ENCODE data around the gene SLC25A21.

Gene SLC25A21

GRCh38 chr14:36857136-36857535 lies 315.3 kb downstream of the SLC25A21 start:
- DNase-seq, result no peak

DNA sequence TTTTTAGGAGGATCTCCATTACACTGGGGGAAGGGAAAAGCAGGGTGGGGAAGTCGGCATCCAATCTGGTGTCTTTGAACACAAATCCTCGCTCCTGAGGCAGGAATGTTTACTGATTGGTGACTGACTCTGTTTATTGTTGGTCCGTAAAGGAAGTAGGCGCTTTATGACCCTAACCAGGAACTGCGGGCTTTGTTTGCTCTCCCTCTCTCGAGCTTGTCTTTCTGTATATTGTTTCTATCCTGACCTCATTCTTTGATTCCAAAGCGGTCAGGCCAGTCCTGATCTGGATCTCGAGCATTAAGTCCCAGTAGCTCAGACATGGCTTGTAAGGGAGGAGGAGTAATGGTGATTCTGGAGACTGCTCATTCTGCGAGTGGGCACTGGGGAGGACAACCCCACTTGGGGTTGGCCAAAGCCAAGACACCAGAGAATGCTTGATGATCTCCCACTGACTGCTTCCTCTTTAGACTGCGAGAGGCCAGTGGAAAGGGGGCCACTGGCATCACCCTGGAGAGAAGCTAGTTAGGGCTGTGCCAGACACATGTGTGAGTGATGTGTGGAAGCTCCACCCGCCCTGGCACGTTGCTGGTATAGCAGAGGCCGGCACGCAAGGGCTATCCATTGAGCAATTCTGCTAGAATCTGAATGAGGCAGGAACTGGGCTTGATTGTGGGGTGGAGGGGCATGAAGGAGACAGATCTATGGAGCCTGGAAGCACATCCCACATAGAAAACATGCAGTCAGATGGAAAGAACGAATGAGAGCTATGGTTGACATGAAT lies 316.1 kb downstream of the SLC25A21 start:
- no peak for DNase-seq

- no peak for DNase-seq
Observed at GRCh38 chr14:36855396-36855795, 317.0 kb downstream of the SLC25A21 start.

DNA sequence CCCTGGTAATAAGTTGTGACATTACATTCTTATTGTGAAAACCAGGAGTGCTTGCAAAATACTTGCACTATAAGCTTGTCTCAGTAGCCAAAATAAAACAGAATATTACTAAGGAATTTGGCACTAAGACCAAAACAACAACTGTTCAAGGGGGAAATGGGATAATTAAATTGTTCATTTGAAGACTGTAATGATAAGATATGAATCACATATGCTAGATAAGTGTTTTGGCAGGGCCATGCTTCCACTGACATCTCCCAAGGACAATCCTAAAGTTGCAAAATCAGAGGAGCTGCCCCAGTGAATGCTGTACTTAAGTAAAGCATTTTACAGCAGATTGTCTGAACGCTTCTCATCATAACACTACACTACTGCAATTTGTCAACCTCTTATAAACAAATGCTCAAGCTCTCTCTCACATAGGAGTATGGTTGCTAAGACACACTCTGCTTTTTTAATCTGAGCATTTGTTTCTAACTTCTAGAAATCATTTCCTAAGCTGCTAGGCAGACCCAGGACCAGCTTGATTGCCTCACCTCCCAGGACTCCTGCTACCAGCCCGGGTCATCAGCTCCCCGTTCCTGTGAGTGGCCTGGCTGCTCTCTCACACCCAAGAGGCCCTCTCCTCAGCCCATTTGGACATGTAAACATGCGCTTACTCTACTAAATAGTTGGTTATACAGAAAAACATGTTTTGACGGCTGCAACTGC lies 319.3 kb downstream of the SLC25A21 start:
- no peak for DNase-seq

DNA sequence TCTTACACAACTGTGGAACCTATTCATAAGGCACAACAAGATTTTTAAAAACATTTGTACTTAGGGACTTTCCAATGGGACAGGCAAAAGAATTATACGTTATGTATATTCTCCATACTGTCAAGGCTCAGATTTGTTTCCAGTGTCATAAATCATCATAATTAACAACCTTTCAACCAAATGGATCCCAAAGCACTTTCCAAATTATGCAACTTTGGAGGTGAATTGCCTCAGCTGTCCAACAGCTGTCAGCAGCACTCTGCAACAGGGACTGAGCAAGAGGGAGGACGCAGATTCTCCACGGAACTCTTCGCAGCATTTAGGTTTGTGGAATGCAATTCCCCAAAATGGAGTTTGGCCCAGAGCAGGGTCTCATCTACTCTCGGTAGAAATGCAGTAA lies 324.2 kb downstream of the SLC25A21 start:
- no peak for DNase-seq

GRCh38 chr14:36847366-36847765 lies 325.0 kb downstream of the SLC25A21 start:
- DNase-seq, result no peak

DNA sequence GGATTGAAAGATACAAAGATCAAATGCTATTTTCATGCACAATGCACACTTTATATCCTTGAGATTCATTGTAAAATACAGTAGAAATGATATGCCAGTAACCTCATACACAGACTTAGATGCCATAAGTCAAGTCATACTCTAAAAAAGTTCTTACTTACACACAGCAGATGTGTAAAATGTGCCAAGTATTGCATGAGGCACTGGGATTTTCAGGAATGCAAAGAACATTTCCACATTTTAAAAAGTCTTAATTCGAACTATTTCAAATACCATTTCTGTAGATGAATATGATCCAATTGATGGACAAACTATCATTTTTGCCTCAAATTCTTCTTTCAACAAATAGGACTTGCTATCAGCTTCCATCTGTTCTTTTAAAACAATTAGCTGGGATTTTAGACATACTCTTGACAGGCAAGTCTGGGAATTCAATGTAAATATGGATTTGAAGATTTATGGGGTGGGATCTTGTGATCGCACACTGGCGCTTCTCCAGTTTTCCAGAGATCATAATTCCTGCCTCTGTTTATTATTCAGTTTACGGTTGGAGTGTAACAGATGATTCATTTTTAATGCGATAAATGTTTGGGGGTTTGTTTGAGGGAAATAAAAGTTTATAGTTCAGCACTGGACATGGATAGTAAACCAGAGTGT lies 326.9 kb downstream of the SLC25A21 start:
- no peak for DNase-seq

GRCh38 chr14:36844443-36845195 lies 327.8 kb downstream of the SLC25A21 start:
- no peak for DNase-seq

GRCh38 chr14:36843410-36843809 lies 329.0 kb downstream of the SLC25A21 start:
- DNase-seq, result no peak

DNA sequence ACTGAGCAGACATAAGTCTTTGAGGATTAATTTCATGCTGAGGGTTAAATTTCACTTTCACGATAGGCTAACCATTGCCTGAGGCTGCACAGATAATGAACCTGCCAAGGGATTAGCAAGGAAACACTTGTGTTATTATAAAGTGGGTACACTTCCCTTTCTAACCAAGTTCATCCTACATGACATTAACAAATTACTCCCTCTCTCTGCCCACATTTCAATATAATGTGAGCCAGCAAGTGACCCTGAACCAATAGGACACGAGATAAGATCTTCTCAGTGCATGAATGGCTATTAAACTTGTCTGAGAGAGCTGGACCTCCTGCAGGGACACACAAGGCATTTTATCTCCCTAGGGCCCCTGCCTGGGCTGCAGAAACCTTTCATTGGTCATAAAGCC lies 337.3 kb downstream of the SLC25A21 start:
- no peak for DNase-seq

GRCh38 chr14:36834293-36834692 lies 338.1 kb downstream of the SLC25A21 start:
- no peak for DNase-seq

DNA sequence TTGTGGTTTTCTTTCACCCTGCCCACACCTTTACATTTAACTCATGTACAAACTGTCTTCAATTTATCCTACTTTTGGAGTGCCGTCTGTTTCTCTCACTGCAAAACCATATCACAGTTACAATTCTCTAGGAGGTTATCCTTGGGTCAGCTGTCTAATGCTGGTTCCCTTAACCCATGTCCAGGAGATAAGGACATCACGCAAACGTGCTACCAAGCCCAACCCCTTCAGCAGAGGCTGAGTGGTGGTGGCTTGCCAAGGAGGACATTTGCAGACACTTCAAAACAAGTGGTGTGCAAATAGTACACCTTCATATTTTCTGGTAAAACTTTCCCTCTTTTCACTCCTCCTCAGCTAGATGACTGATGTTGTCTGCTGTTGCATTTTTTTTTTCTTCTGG lies 342.9 kb downstream of the SLC25A21 start:
- DNase-seq, result no peak

DNA sequence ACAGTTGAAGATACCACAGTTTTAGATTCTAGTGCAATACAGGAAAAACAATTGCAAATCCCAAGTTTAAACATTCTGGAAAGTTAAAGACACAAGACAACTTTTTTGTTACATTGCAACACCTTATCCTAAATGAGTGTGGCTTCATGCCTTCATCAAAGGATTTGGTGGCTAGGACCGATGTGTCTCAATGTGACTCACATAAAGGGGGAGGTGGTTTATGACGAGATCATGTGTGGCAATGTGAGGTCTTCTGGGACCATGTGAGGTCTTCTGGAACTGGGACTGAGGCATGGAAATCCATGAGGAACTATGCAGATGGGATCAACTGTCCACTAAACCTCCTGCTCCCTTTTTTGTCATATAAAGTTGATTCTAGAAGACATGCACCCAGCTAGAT lies 344.5 kb downstream of the SLC25A21 start:
- DNase-seq, result no peak

DNA sequence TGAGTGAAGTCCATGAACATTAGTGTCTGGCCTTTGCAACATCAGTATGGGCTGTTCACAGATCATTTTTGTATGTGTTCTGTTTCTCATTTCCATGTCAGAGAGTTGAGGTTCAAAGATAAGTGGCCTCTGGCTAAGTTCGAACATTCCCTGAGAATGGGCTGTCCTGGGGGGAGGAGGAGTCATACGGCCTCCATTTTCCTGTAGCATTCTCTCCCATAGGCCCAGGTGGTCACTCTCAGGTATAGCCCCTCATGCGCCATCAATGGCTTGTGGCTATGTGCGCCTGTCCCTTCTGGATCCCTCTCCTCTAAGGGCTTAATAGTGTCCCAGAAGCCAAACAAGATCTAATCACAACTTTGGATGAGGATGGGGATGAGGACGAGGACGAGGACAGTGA lies 345.8 kb downstream of the SLC25A21 start:
- DNase-seq, result no peak

- no peak for DNase-seq
Observed at GRCh38 chr14:36824854-36825253, 347.6 kb downstream of the SLC25A21 start.

GRCh38 chr14:36823651-36824050 lies 348.8 kb downstream of the SLC25A21 start:
- no peak for DNase-seq

GRCh38 chr14:36822685-36823084 lies 349.7 kb downstream of the SLC25A21 start:
- DNase-seq, result no peak

GRCh38 chr14:36820901-36821300 lies 351.5 kb downstream of the SLC25A21 start:
- no peak for DNase-seq

DNA sequence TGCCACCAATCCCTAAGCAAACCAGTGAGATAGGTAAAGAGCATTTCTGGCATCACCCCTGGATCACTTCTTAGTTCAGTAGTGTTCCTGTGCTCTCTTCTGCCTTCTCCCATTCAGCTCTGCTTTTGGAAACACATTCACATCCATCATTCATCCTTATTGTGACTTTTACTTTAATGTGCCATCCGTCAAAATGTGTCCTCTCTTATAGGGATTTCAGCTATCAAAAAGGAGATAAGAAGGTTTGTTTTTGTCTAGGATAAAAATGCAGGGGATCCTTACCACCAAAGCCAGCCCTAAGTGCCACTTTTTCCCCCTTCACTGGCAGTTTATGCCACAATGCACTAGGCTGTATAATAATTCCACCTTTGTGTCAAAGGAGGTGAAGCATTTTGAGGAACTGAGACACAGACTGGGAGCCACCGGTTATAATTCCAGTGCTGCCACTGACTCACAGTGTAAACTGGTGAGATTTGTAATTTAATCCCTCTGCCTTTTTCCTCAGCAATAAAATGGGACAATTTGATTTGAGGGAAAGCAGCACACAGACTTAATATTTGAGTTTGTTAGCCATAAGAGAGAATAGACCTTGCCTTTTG lies 352.2 kb downstream of the SLC25A21 start:
- no peak for DNase-seq

DNA sequence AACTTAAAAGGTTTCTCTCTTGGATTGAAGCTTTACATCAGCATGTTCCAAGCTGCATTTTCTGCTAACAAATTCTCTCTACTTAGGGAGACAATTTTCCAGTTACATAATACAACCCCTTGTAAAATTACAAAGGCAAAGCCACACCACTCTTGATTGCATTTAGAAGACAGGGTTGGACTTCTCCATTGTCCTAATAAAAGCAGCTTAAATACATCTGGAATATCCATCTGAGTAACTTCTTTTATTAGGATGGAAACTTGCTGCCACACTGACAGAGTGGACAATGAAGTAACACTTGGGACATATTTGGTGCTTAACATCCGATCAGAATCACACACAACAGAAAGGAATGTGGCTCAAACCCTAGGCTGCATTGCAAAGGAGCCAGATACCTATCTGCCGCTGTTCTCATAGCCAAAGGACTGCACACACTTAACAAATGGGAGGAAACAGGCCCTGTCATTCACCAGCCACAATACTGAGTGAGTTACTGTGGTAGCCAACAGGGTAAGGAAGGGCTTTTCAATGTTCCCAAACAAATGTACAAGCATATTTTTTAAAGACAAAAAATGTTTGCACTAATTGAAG lies 353.5 kb downstream of the SLC25A21 start:
- DNase-seq, result no peak

DNA sequence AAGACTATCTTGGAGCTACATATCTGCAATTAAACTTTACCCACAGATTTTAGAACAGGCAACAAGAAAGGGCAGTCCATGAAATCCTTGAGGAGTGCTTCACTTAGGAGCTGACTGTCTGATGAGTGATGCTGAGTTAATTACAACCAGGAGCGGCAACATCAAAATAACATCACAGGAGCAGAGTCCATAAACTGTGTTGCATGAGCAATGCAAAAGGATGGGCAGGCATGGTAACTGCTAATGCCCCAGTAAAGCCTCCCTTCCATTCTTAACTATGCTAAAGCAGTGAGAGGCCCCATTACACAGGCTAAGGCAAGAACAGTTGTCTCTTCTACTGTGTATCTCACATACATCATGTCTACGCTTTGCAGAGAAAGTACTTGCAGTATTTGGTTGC lies 354.2 kb downstream of the SLC25A21 start:
- DNase-seq, result no peak

Measured in stimulated activated naive CD4-positive, alpha-beta T cell treated with Interleukin-2 at 50 U/mL for 16 hours (primary cell).